SK-N-MC (cell line): ENCODE results near the gene MTG1.

Source experiments
- DNase-seq: peaks from one replicate; pipeline ENCODE4 v3.0.0-alpha.2; 2011; ENCODE audit warnings: low read depth, low spot score
- H3K27ac ChIP-seq: fragments of 200-600 bp; sonication (generic); 2 replicates; pipeline ENCODE4 v1.5.1; 2016; ENCODE audit warnings: mixed run types
- H3K36me3 ChIP-seq: fragments of 200-600 bp; sonication (generic); 2 replicates; pipeline ENCODE4 v1.6.1; 2017; ENCODE audit warnings: antibody characterized with exemption, low read length, mixed read lengths; ENCODE audit not compliant: insufficient read depth
- H3K4me3 ChIP-seq: fragments of 200-600 bp; sonication (generic); 2 replicates; pipeline ENCODE4 v1.5.1; 2016
- H3K9ac ChIP-seq: fragments of 200-600 bp; sonication (generic); 2 replicates; pipeline ENCODE4 v1.8.0; 2017; ENCODE audit warnings: mixed run types, mixed read lengths; ENCODE audit not compliant: insufficient read length
- H3K9me3 ChIP-seq: fragments of 200-600 bp; sonication (generic); 2 replicates; pipeline ENCODE4 v1.6.1; 2017; ENCODE audit warnings: low read depth, mild to moderate bottlenecking, antibody characterized with exemption, low read length, moderate library complexity, mixed read lengths
- EZH2 ChIP-seq: fragments of 200-600 bp; sonication (generic); IDR thresholded peaks from one replicate; pipeline ENCODE4 v1.6.1; 2017; ENCODE audit warnings: antibody characterized with exemption
- FOXP2 ChIP-seq: optimal IDR thresholded peaks from 2 replicates; pipeline ENCODE3; 2011; ENCODE audit warnings: mild to moderate bottlenecking, moderate library complexity; ENCODE audit not compliant: insufficient read depth; ENCODE audit errors: extremely low read length, control extremely low read depth
- POLR2AphosphoS5 ChIP-seq: IDR thresholded peaks from 2 replicates; pipeline ENCODE4 v1.6.1; 2012; ENCODE audit warnings: mild to moderate bottlenecking, low read depth, low read length, borderline replicate concordance

MTG1 gene

DNA sequence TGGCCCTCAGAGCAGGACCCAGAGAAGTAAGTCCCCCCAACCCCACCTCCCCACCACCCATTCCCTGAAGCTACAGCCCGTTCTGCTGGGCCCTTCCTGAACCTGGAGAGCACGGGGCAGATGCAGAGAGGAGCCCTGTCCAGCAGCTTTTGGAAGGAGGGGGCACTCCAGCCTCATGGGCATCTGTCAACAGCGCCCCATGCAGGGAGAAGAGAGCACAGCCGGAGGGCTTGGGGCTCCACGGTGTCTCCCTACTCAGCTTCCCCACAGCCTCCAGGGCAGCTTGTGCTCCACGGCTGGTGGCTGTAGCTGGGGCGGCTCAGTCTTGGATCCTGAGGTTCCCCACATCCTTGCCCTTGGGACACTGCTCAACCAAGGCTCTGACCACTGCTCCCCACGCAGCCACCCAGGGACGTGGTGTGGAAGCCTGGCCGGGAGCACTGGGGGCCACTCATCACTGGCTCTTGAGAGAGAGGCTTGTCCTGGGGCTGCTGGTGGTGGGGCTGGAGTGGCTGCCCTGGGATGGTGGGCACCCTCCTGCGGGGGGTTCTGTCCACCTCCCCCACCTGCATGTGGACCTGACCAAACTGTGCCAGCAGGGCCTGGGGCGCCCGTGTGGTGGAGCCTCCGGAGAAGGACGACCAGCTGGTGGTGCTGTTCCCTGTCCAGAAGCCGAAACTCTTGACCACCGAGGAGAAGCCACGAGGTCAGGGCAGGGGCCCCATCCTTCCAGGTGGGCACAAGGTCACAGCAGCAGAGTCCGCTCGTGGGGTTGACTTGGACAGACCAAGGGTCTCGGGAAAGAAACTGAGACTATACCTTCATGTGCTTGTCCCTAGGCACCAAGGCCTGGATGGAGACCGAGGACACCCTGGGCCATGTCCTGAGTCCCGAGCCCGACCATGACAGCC lies 42.3 kb upstream of the MTG1 start:
- DNase-seq = no peak
- H3K9ac ChIP-seq = no peak overlapping the region
- TF ChIP-seq EZH2 = no peak

DNA sequence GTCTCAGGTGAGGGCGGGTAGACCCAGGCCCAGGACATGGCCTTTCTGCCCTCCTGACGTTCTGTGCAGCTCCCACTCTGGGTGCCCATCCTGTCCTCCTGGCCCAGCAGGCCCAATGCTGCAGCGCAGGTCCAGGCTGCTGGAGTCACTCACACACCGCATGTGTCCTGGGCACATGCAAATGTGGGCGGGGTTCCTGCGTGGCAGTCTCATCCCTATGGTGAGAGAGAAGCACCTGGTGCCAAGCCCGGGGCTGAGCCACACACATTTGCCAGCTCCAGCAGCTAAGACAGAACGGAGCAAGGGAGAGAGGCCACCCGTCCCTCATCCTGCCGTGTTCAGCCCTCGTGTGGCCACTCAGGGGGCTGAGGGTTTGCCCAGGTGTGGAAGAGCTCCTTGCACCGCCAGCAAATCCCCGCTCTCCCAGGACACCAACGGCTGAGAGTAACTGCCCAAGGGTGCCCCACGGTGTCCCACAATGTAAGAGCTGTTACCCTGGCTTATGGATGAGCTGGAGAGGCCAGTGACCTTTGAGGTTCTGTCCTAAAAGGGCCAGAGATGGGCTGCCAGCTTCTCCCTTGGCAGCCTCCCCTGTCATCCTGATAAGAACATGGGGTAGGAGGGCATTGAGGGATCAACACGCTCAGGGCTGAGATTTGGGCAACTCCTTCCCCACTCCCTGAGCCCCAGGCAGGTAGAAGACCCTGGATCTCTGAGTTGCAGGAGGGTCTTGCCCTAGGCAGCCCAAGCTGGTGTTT lies 40.6 kb upstream of the MTG1 start:
- Histone ChIP-seq H3K27ac (no peak overlapping the region), H3K4me3 (no peak overlapping the region), H3K9me3 (no peaks in the 10 kb centered on the region), H3K9ac (no peak overlapping the region), H3K36me3 (no peaks in the 10 kb centered on the region)
- no peak for TF ChIP-seq FOXP2
- TF ChIP-seq EZH2 = no peak
- no peak for TF ChIP-seq POLR2AphosphoS5
- no peak for DNase-seq

More for the DNA sequence above, 42.3 kb upstream of the MTG1 start:
- Histone ChIP-seq H3K27ac (no peak overlapping the region), H3K4me3 (no peak overlapping the region), H3K36me3 (no peaks in the 10 kb centered on the region), H3K9me3 (no peaks in the 10 kb centered on the region)

DNA sequence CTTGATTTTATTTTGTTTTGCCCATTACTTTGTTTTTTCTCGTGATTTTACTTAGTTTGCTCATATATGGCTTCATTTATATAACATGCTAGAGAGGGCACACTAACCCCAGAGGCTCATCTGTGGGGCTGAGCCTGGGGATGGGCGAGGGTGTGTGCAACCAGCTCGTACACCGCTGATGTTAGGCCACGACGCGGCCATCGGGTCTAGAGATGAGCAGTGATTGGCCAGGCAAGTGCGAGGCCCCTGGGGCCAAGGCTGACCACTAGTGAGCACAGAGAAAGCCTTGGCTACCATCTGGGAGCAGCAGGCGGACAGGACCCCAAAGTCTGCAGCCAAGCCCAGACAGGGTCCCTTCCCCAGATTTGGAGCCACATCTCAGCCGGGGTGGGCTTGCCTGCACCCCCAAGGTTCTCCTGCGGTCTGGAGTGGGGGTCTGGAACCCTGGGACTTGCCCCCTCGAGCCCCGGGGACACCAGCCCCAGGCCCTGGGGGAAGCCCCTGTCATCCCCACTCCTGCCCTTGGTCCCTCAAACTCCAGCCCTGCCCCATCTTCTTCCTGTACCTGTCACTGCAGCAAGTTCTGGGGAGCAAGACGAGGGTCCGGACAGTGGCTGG lies 39.9 kb upstream of the MTG1 start:
- Histone ChIP-seq H3K27ac (no peak overlapping the region), H3K9me3 (no peaks in the 10 kb centered on the region), H3K9ac (no peak overlapping the region), H3K36me3 (no peaks in the 10 kb centered on the region), H3K4me3 (no peak overlapping the region)
- TF ChIP-seq FOXP2 = no peak
- TF ChIP-seq POLR2AphosphoS5 = no peak
- no peak for DNase-seq

DNA sequence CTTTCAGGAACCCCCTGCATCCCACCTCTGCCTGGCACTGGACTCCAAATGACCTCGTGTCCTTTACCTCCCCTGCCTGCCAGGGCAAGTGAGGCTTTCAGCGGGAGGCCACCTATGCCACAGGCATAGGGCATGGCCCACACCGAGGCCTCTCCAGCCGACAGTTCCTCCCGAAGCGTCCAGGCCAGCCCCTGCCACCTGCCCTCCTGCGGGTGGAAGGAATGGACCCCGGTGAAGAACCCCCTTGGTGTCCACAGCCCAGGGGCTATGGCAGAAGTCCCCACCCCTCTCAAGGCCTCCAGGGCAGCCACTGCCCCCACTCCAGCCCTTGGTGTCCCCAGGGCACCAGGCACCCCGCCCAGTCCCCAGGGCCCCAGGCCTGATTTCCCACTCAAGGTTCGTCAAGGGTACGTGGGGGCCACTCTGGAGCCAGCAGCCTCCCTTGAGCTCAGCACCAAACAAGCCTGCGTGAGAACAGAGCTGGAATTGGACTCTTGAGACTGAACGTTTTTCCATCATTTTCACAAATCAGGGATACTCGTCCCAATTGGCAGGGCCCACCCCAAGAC lies 39.2 kb upstream of the MTG1 start:
- Histone ChIP-seq H3K36me3 (no peaks in the 10 kb centered on the region), H3K4me3 (no peak overlapping the region), H3K9me3 (no peaks in the 10 kb centered on the region), H3K27ac (no peak overlapping the region), H3K9ac (no peak overlapping the region)
- TF ChIP-seq EZH2 (no peak), FOXP2 (no peak), POLR2AphosphoS5 (no peak)
- no peak for DNase-seq

DNA sequence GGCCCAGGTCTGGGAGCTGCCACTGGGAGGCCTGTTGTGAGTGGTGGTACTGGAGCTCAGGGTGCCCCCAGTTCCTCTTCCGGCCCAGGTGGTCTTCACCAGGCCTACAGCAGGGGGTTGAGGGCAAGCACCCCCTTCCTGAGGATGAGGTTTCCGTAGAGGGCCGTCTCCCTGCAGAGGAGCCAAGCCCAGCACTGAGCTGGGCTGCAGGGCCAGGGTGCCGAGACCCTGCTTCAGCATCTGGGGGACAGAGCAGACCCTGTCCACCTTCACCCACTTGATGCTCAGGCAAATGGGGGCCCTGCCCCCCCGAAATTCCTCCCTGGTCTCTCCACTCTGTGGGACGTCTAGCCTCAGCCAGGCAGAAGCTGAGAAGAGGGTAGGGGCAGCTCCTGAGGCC lies 38.7 kb upstream of the MTG1 start:
- Histone ChIP-seq H3K27ac (no peak overlapping the region), H3K36me3 (no peaks in the 10 kb centered on the region), H3K9me3 (no peaks in the 10 kb centered on the region), H3K4me3 (no peak overlapping the region), H3K9ac (no peak overlapping the region)
- TF ChIP-seq EZH2 (no peak), FOXP2 (no peak), POLR2AphosphoS5 (no peak)
- no peak for DNase-seq

DNA sequence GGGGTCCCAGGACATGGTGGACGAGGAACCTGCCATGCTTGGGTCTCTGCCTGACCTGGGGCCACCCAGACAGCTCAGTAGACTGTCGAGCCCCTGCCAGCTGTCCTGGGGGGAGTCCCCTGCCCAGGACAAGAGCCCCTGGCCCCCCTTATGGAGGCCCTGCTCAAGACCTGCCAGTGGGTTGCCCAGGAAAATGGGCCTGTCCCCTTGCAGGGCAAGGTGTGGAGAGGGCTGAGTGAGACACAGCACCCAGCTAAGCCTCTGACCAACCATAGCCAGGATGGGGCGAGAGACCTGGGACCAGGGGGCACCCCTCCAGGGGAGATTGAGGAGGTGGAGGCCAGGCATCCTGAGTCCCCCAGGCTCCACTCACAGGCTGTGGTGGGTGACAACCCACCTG lies 38.0 kb upstream of the MTG1 start:
- Histone ChIP-seq H3K9ac (no peak overlapping the region), H3K36me3 (no peaks in the 10 kb centered on the region), H3K4me3 (no peak overlapping the region), H3K27ac (no peak overlapping the region), H3K9me3 (no peaks in the 10 kb centered on the region)
- no peak for TF ChIP-seq POLR2AphosphoS5
- no peak for TF ChIP-seq FOXP2
- no peak for TF ChIP-seq EZH2
- DNase-seq = no peak

DNA sequence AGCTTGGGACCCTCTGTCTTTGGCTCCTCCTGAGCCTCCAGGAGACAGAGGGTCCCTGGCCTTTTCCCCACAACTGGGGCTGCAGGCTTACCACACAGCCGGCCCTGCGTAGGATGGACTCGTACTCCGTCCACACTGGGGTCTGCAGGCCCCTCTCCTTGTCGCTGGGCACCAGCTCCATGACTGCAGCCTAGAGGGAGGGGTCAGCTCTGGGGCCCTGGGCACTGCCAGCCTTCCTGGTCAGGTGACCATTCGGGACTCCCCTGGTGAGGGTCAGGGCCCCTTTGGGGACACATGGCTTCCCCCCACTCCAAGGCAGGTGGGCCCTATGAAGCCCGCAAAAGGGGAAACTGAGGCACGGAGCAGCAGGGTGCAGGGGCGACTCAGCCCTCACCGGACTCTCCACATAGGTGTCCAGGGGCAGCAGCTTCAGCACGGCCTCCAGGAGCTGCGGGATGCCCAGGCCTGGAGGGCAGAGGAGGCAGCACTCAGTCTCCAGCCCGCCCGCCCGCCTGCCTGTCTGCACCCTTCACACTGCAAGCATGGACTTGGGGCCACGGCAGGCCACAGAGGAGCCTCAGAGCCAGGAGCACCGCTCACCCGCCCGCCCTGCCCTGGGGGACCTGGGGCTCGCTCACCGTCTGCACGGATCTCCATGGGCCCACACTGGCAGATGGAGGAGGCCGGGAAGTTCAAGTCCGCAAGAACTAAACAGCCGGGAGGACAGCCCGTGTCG lies 37.2 kb upstream of the MTG1 start:
- Histone ChIP-seq H3K9ac (peak overlapping the region; percentile 76), H3K27ac (no peak overlapping the region), H3K9me3 (no peaks in the 10 kb centered on the region), H3K4me3 (peak overlapping the region; percentile 80), H3K36me3 (no peaks in the 10 kb centered on the region)
- no peak for DNase-seq
- TF ChIP-seq EZH2 (no peak), FOXP2 (no peak), POLR2AphosphoS5 (no peak)
